ENCODE data around the gene DSCAML1.
A peak's percentile ranks its signal among the peaks of the same experiment; 100 is the strongest.

DSCAML1 gene

GRCh38 chr11:117830674-117831351 is 33.8 kb upstream of the DSCAML1 start:
- no peak for DNase-seq

GRCh38 chr11:117830072-117830471 is 33.1 kb upstream of the DSCAML1 start:
- no peak for DNase-seq

- no peak for DNase-seq
Observed at GRCh38 chr11:117829369-117829725, 32.3 kb upstream of the DSCAML1 start.

- DNase-seq: no peak
Observed at GRCh38 chr11:117828611-117829368, 31.8 kb upstream of the DSCAML1 start.

GRCh38 chr11:117827521-117828511 is 30.8 kb upstream of the DSCAML1 start:
- DNase-seq: no peak

- DNase-seq: no peak
Observed at GRCh38 chr11:117826832-117827231, 29.8 kb upstream of the DSCAML1 start.

GRCh38 chr11:117826190-117826570 is 29.2 kb upstream of the DSCAML1 start:
- no peak for DNase-seq

GRCh38 chr11:117825538-117826189 is 28.6 kb upstream of the DSCAML1 start:
- DNase-seq: no peak

GRCh38 chr11:117824571-117825537 is 27.8 kb upstream of the DSCAML1 start, which contains the start of gene FXYD2:
FXYD2 (minus strand) TSS chr11:117824744; CDS start chr11:117824678, 66 bp downstream.
- DNase-seq: peak; percentile 50

GRCh38 chr11:117823946-117824420 is 27.0 kb upstream of the DSCAML1 start:
- no peak for DNase-seq

GRCh38 chr11:117823294-117823945 is 26.4 kb upstream of the DSCAML1 start:
- DNase-seq: no peak

- no peak for DNase-seq
Observed at GRCh38 chr11:117822074-117823033, 25.3 kb upstream of the DSCAML1 start.

GRCh38 chr11:117821431-117821830 is 24.4 kb upstream of the DSCAML1 start:
- DNase-seq: no peak

GRCh38 chr11:117820516-117820915 is 23.5 kb upstream of the DSCAML1 start:
- no peak for DNase-seq

GRCh38 chr11:117820071-117820470 is 23.1 kb upstream of the DSCAML1 start:
- DNase-seq: peak; percentile 63

GRCh38 chr11:117819096-117820040 is 22.4 kb upstream of the DSCAML1 start:
- peak; percentile 67 for DNase-seq

- DNase-seq: no peak
Observed at GRCh38 chr11:117818041-117818873, 21.2 kb upstream of the DSCAML1 start.
